Measurements from ENCODE around the gene NME3.

NME3 gene

GRCh38 chr16:1793578-1794220, 22.4 kb upstream of the NME3 start, which contains the start of gene IGFALS:
IGFALS (minus strand) TSS chr16:1793705; CDS start chr16:1793652, 53 bp downstream.
- no peak for DNase-seq (ENCODE audit: low spot score)

- no peak for DNase-seq (ENCODE audit: low spot score)
Measured at GRCh38 chr16:1792836-1793577, 21.7 kb upstream of the NME3 start.

GRCh38 chr16:1791943-1792812, 20.8 kb upstream of the NME3 start:
- DNase-seq (ENCODE audit: low spot score): no peak

- no peak for DNase-seq (ENCODE audit: low spot score)
Measured at GRCh38 chr16:1791256-1791942, 20.1 kb upstream of the NME3 start.

- DNase-seq (ENCODE audit: low spot score): no peak
Measured at GRCh38 chr16:1790611-1791255, 19.4 kb upstream of the NME3 start.

GRCh38 chr16:1790261-1790610, 18.9 kb upstream of the NME3 start:
- DNase-seq (ENCODE audit: low spot score): no peak

GRCh38 chr16:1789643-1790045, 18.3 kb upstream of the NME3 start:
- DNase-seq (ENCODE audit: low spot score): no peak

GRCh38 chr16:1788708-1789100, 17.4 kb upstream of the NME3 start:
- no peak for DNase-seq (ENCODE audit: low spot score)

GRCh38 chr16:1788095-1788707, 16.9 kb upstream of the NME3 start:
- DNase-seq (ENCODE audit: low spot score): no peak

- no peak for DNase-seq (ENCODE audit: low spot score)
Measured at GRCh38 chr16:1787322-1788094, 16.2 kb upstream of the NME3 start.

GRCh38 chr16:1787056-1787321, 15.6 kb upstream of the NME3 start:
- no peak for DNase-seq (ENCODE audit: low spot score)

- no peak for DNase-seq (ENCODE audit: low spot score)
Measured at GRCh38 chr16:1786242-1787055, 15.1 kb upstream of the NME3 start.

- DNase-seq (ENCODE audit: low spot score): no peak
Measured at GRCh38 chr16:1785846-1786170, 14.5 kb upstream of the NME3 start.

GRCh38 chr16:1784977-1785845, 13.9 kb upstream of the NME3 start:
- no peak for DNase-seq (ENCODE audit: low spot score)

- DNase-seq (ENCODE audit: low spot score): peak; percentile 100
Measured at GRCh38 chr16:1782408-1783264, 11.3 kb upstream of the NME3 start, which contains the start of the genes NUBP2 and SPSB3. NUBP2 (plus strand) TSS chr16:1782960; CDS start chr16:1783021, 61 bp downstream. SPSB3 (minus strand) TSS chr16:1782571; CDS start chr16:1781483, 1,088 bp downstream.

GRCh38 chr16:1781758-1782407, 10.5 kb upstream of the NME3 start:
- no peak for DNase-seq (ENCODE audit: low spot score)

- no peak for DNase-seq (ENCODE audit: low spot score)
Measured at GRCh38 chr16:1781254-1781653, 9.9 kb upstream of the NME3 start.
